Measurements from ENCODE around the gene ABCA4. TPM values are rescaled to one million over a fixed set of nuclear protein-coding genes. Genes with fewer than 3 reads are reported as not detected.
"Not testable (repeated sequence)": the region's sequence is repeated elsewhere in the genome, so short reads cannot be mapped to it uniquely, and the experiment has no call there.

The ABCA4 gene
- 1 to 10 TPM; 2.1 to 7.5 (median 5.0) TPM for total RNA-seq

GRCh38 chr1:94120991-94121390, at the start of gene ABCA4:
Gene ABCA4, minus strand, starts transcription at chr1:94121148. Its CDS starts 103 bp downstream, at chr1:94121045.
- TF ChIP-seq POLR2A (IDR thresholded peaks at IDR 0.05): no peak
- no peak for TF ChIP-seq CTCF (IDR thresholded peaks at IDR 0.05)
- no peaks in the 10 kb centered on the region for H3K4me1 ChIP-seq
- H3K4me3 ChIP-seq: no peak within 1 kb of the TSS
- no peak within 1 kb of the TSS for H3K27ac ChIP-seq
- H3K36me3 ChIP-seq: no peaks in the 10 kb centered on the region
- DNase-seq: no peak
- no peaks in the 10 kb centered on the region for H3K27me3 ChIP-seq
- H3K9me3 ChIP-seq: no peaks in the 10 kb centered on the region

- Histone ChIP-seq H3K4me1 (no peaks in the 10 kb centered on the region), H3K36me3 (no peaks in the 10 kb centered on the region), H3K27me3 (no peaks in the 10 kb centered on the region), H3K4me3 (no peak overlapping the region), H3K9me3 (no peaks in the 10 kb centered on the region), H3K27ac (no peak overlapping the region)
- TF ChIP-seq CTCF (IDR thresholded peaks at IDR 0.05) (no peak), POLR2A (IDR thresholded peaks at IDR 0.05) (no peak)
- DNase-seq: no peak
Measured at GRCh38 chr1:94169126-94169525, 48.2 kb upstream of the ABCA4 start.

GRCh38 chr1:94165843-94166242, 44.9 kb upstream of the ABCA4 start:
- Histone ChIP-seq H3K27ac (no peak overlapping the region), H3K4me3 (no peak overlapping the region), H3K9me3 (no peaks in the 10 kb centered on the region), H3K27me3 (no peaks in the 10 kb centered on the region), H3K4me1 (no peaks in the 10 kb centered on the region), H3K36me3 (no peaks in the 10 kb centered on the region)
- no peak for DNase-seq
- TF ChIP-seq POLR2A (IDR thresholded peaks at IDR 0.05) (no peak), CTCF (IDR thresholded peaks at IDR 0.05) (no peak)

GRCh38 chr1:94164885-94165284, 43.9 kb upstream of the ABCA4 start:
- not testable (repeated sequence) for H3K4me1 ChIP-seq, H3K36me3 ChIP-seq, H3K27ac ChIP-seq, H3K9me3 ChIP-seq, H3K4me3 ChIP-seq, H3K27me3 ChIP-seq, DNase-seq

GRCh38 chr1:94164121-94164520, 43.2 kb upstream of the ABCA4 start:
- H3K27ac ChIP-seq, H3K36me3 ChIP-seq, H3K4me3 ChIP-seq, DNase-seq, H3K4me1 ChIP-seq, H3K27me3 ChIP-seq, H3K9me3 ChIP-seq: not testable (repeated sequence)

GRCh38 chr1:94163249-94163648, 42.3 kb upstream of the ABCA4 start:
- not testable (repeated sequence) for H3K4me1 ChIP-seq, H3K27me3 ChIP-seq, H3K36me3 ChIP-seq, H3K27ac ChIP-seq, H3K9me3 ChIP-seq, H3K4me3 ChIP-seq, DNase-seq

GRCh38 chr1:94160811-94161210, 39.9 kb upstream of the ABCA4 start:
- H3K4me3 ChIP-seq: no peak overlapping the region
- no peaks in the 10 kb centered on the region for H3K4me1 ChIP-seq
- no peak for TF ChIP-seq POLR2A (IDR thresholded peaks at IDR 0.05)
- no peak for TF ChIP-seq CTCF (IDR thresholded peaks at IDR 0.05)
- no peaks in the 10 kb centered on the region for H3K36me3 ChIP-seq
- H3K9me3 ChIP-seq: no peaks in the 10 kb centered on the region
- no peak for DNase-seq
- H3K27ac ChIP-seq: no peak overlapping the region
- no peaks in the 10 kb centered on the region for H3K27me3 ChIP-seq

Measured in Peyer's patch (tissue), 4 donors.